ENCODE data around the gene WDR5.

DNA sequence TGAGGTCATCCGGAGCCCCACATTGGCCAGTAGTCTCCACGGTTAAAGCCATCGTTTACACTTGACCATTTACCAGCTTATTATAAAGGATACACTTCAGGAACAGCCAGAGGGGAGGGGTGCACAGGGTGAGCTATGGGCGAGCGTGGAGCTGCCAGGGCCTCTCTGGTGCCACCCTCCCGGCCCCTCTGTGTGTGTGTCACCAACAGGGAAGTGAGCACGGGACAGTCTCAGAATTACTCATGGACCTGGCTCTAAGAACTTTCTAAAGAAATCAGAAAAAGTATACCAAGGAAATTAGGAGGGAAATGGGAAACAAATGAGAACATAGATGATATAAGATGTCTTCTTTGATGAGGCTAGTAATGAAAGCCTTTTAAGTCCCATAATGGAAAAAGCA is 13.5 kb downstream of the WDR5 start:
- TF ChIP-seq EZH2 (optimal IDR thresholded peaks at IDR 0.05; ENCODE audit: low read depth, low read length), result no peak
- TF ChIP-seq, protein P1, sequence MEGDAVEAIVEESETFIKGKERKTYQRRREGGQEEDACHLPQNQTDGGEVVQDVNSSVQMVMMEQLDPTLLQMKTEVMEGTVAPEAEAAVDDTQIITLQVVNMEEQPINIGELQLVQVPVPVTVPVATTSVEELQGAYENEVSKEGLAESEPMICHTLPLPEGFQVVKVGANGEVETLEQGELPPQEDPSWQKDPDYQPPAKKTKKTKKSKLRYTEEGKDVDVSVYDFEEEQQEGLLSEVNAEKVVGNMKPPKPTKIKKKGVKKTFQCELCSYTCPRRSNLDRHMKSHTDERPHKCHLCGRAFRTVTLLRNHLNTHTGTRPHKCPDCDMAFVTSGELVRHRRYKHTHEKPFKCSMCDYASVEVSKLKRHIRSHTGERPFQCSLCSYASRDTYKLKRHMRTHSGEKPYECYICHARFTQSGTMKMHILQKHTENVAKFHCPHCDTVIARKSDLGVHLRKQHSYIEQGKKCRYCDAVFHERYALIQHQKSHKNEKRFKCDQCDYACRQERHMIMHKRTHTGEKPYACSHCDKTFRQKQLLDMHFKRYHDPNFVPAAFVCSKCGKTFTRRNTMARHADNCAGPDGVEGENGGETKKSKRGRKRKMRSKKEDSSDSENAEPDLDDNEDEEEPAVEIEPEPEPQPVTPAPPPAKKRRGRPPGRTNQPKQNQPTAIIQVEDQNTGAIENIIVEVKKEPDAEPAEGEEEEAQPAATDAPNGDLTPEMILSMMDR (IDR thresholded peaks at IDR 0.05; ENCODE audit: low read length), result no peak
